C4-2B (cell line): ENCODE measurements around the gene AP3S1.

Experiments
- ZFX ChIP-seq: fragments of 450-650 bp; IDR thresholded peaks from 2 replicates; pipeline ENCODE4 v1.6.1; 2017
- TF ChIP-seq, protein P1 (sequence below): fragments of 450-650 bp; conservative IDR thresholded peaks from 2 replicates; pipeline ENCODE4 v1.5.1; 2017; ENCODE audit warnings: mild to moderate bottlenecking

DNA sequence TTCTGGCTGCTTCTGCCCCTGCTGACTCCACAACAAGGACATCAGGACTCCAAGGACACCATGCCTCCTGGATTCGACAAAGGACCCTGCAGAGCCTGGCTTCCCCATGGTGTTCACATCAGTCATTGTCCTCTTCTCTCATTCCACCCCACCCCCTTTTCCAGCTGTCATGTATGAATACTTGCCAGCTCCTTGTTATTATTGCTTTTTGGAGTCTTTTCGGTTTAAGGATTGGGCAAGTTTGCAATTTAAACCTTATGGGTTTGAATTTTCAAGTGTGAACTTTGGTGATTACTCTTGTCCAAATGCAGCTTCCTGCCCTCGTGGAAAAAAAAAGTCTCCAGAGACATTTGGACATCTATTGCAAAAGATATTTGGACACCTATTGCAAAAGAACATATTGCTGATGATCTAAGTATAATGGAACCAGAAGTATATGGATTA, 106.4 kb downstream of the AP3S1 start:
- TF ChIP-seq, protein P1, sequence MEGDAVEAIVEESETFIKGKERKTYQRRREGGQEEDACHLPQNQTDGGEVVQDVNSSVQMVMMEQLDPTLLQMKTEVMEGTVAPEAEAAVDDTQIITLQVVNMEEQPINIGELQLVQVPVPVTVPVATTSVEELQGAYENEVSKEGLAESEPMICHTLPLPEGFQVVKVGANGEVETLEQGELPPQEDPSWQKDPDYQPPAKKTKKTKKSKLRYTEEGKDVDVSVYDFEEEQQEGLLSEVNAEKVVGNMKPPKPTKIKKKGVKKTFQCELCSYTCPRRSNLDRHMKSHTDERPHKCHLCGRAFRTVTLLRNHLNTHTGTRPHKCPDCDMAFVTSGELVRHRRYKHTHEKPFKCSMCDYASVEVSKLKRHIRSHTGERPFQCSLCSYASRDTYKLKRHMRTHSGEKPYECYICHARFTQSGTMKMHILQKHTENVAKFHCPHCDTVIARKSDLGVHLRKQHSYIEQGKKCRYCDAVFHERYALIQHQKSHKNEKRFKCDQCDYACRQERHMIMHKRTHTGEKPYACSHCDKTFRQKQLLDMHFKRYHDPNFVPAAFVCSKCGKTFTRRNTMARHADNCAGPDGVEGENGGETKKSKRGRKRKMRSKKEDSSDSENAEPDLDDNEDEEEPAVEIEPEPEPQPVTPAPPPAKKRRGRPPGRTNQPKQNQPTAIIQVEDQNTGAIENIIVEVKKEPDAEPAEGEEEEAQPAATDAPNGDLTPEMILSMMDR, result no peak
- TF ChIP-seq ZFX, result no peak
